ENCODE results near the gene PRDM16.

The PRDM16 gene

DNA sequence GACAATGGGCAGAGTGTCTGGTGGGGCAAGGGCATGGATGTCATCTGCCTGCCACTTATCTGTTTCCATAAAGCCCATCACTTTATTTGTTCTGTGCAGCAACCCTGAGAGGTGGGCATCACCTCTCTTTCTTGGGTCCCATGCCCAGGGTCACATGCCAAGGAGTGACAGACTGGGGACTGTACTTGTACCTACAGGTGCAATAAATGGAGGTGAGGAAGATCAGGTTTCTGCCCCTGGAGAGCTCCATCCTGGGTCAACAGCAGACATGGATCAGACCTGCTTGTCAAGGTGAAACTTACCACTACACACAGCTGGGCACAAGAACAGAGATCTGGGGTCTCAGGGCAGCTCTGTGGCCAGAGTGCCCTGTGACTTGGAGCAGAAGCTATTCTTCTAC, 18.4 kb upstream of the PRDM16 start:
- TF ChIP-seq SUZ12 (IDR thresholded peaks at IDR 0.05; ENCODE audit: extremely low read depth, insufficient read depth, insufficient read length) (no peak), YY1 (IDR thresholded peaks at IDR 0.05; ENCODE audit: insufficient read depth, insufficient read length) (no peak), ZNF274 (IDR thresholded peaks at IDR 0.05; ENCODE audit: low read depth, low read length) (no peak)
- H3K4me3 ChIP-seq (ENCODE audit: insufficient read length, low read depth): no peak overlapping the region
- H3K9ac ChIP-seq (ENCODE audit: insufficient read length, low read depth): no peak overlapping the region
- peaks cover 8% of the 10 kb centered on the region for H3K27me3 ChIP-seq (ENCODE audit: insufficient read depth, insufficient read length)
- H3K9me3 ChIP-seq (ENCODE audit: insufficient read depth, low read length): no peaks in the 10 kb centered on the region
- no peak for DNase-seq (ENCODE audit: low read depth, low spot score)
- no peaks in the 10 kb centered on the region for H3K36me3 ChIP-seq (ENCODE audit: insufficient read depth, insufficient read length, low read length)
- H3K4me1 ChIP-seq (ENCODE audit: insufficient read depth, insufficient read length): no peaks in the 10 kb centered on the region

DNA sequence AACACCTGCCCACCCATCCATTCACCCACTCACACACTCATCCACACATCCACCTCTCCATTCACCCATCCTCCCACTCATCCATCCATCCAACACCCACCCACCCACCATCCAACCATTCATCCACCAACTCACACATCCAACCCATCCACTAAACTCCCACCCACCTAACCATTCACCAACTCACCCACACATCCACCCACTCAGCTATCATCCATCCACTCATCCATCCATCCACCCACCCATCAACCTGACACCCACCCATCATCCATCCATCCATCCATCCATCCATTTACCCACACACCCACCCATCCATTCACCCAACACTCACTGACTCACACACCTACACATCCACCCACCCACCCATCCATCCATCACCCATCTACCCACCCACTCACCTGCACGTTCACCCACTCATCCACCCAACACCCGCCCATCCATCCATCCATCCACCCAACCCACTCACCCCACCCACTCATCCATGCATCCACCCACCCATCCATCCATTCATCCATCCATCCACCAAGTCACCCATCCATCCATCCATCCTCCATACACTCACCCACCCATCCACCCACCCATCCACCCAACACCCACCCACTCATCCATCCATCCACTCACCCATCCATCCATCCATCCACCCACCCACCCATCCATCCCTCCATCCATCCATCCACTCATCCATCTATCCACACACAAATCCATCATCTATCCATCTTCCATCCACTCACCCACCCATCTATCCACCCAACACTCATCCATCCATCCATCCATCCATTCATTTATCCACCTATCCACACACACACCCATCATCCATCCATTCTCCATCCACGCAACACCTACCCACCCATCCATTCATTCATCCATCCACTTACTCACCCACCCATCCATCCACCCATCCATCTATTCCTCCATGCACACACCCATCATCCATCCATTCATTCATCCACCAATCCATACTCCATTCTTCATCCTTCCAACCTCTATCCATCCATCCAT, 17.4 kb upstream of the PRDM16 start:
- H3K36me3 ChIP-seq (ENCODE audit: insufficient read depth, insufficient read length, low read length): no peaks in the 10 kb centered on the region
- no peak overlapping the region for H3K4me3 ChIP-seq (ENCODE audit: insufficient read length, low read depth)
- no peaks in the 10 kb centered on the region for H3K9me3 ChIP-seq (ENCODE audit: insufficient read depth, low read length)
- DNase-seq (ENCODE audit: low read depth, low spot score): no peak
- TF ChIP-seq ZNF274 (IDR thresholded peaks at IDR 0.05; ENCODE audit: low read depth, low read length): no peak
- no peaks in the 10 kb centered on the region for H3K4me1 ChIP-seq (ENCODE audit: insufficient read depth, insufficient read length)
- no peak overlapping the region for H3K9ac ChIP-seq (ENCODE audit: insufficient read length, low read depth)
- peaks cover 8% of the 10 kb centered on the region for H3K27me3 ChIP-seq (ENCODE audit: insufficient read depth, insufficient read length)

DNA sequence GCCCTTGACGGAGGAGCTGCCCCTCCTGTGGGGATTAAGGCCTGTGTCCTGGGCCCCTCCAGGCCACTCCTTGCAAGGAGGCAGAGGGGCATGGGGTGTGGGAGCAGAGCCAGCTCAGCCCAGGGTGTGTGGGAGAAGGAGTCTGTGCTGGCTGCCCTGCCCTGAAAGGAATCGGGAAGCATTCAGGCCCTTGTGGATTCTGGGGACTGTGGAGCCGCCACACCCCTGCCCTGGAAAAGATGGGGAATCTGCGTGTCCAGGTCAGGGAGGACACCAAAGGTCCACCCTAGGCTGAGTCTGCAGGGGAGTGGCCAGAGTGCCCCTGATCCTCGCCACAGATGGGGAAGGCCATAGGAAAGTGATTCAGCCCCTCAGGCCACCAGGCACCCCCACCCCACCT, 16.5 kb upstream of the PRDM16 start:
- DNase-seq (ENCODE audit: low read depth, low spot score): no peak
- H3K4me1 ChIP-seq (ENCODE audit: insufficient read depth, insufficient read length): no peaks in the 10 kb centered on the region
- H3K27me3 ChIP-seq (ENCODE audit: insufficient read depth, insufficient read length): peaks cover 8% of the 10 kb centered on the region
- no peaks in the 10 kb centered on the region for H3K9me3 ChIP-seq (ENCODE audit: insufficient read depth, low read length)
- H3K4me3 ChIP-seq (ENCODE audit: insufficient read length, low read depth): no peak overlapping the region
- no peak overlapping the region for H3K9ac ChIP-seq (ENCODE audit: insufficient read length, low read depth)
- no peak for TF ChIP-seq ZNF274 (IDR thresholded peaks at IDR 0.05; ENCODE audit: low read depth, low read length)
- H3K36me3 ChIP-seq (ENCODE audit: insufficient read depth, insufficient read length, low read length): no peaks in the 10 kb centered on the region

DNA sequence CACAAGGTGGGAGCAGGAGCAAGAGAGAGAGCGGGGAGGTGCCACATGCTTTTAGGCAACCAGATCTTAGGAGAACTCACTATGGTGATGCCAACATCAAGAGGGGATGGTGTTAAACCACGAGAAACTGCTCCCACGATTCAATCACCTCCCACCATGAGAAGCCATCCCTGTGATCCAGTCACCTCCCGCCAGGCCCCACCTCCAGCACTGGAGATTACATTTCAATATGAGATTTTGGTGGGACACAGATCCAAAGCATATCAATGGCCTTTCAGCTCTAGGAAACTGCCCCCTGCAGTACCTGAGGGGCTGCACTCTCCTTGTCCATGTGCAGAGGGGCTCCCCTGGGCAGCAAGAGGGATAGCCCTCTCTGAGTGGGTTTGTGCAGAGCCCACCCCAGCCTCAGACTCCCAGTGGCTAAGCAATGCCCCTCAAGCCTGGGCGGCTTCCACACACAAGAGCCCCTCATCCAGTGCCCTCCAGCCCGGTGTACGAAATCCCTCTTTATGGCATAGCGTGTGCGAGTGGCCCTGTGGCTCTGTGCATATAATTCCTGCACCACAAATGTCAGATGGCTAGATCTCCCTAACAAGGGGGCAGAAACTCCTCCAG, 15.5 kb upstream of the PRDM16 start:
- no peak for DNase-seq (ENCODE audit: low read depth, low spot score)
- H3K9ac ChIP-seq (ENCODE audit: insufficient read length, low read depth): no peak overlapping the region
- H3K4me1 ChIP-seq (ENCODE audit: insufficient read depth, insufficient read length): no peaks in the 10 kb centered on the region
- no peak overlapping the region for H3K4me3 ChIP-seq (ENCODE audit: insufficient read length, low read depth)
- no peaks in the 10 kb centered on the region for H3K9me3 ChIP-seq (ENCODE audit: insufficient read depth, low read length)
- H3K27me3 ChIP-seq (ENCODE audit: insufficient read depth, insufficient read length): peaks cover 8% of the 10 kb centered on the region
- no peaks in the 10 kb centered on the region for H3K36me3 ChIP-seq (ENCODE audit: insufficient read depth, insufficient read length, low read length)
- TF ChIP-seq SUZ12 (IDR thresholded peaks at IDR 0.05; ENCODE audit: extremely low read depth, insufficient read depth, insufficient read length): no peak
- TF ChIP-seq YY1 (IDR thresholded peaks at IDR 0.05; ENCODE audit: insufficient read depth, insufficient read length): no peak
- no peak for TF ChIP-seq ZNF274 (IDR thresholded peaks at IDR 0.05; ENCODE audit: low read depth, low read length)

DNA sequence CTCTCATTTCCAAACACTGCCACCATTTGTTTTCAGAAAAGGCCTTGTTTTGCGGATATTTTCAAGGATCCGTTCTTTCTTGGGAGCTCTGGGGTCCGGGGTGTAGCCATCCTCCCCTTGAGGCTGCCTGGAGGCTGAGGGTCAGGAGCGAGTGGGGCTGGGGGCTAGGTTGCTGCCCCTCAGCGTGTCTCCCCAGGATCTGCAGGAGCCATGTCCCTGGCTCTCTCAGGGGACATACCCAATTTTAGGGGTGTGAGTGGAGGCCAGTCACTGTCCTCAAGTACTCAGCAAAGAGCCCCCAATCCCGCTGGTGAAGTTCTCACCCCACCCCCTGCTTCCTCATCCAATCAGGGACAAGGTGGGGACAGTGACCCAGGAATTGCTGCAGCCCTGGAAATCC, 15.0 kb upstream of the PRDM16 start:
- Histone ChIP-seq H3K27me3 (ENCODE audit: insufficient read depth, insufficient read length) (peaks cover 12% of the 10 kb centered on the region), H3K36me3 (ENCODE audit: insufficient read depth, insufficient read length, low read length) (no peaks in the 10 kb centered on the region), H3K4me1 (ENCODE audit: insufficient read depth, insufficient read length) (no peaks in the 10 kb centered on the region), H3K9ac (ENCODE audit: insufficient read length, low read depth) (no peak overlapping the region), H3K9me3 (ENCODE audit: insufficient read depth, low read length) (no peaks in the 10 kb centered on the region), H3K4me3 (ENCODE audit: insufficient read length, low read depth) (no peak overlapping the region)
- no peak for TF ChIP-seq ZNF274 (IDR thresholded peaks at IDR 0.05; ENCODE audit: low read depth, low read length)
- TF ChIP-seq YY1 (IDR thresholded peaks at IDR 0.05; ENCODE audit: insufficient read depth, insufficient read length): no peak
- TF ChIP-seq SUZ12 (IDR thresholded peaks at IDR 0.05; ENCODE audit: extremely low read depth, insufficient read depth, insufficient read length): no peak
- DNase-seq (ENCODE audit: low read depth, low spot score): no peak

DNA sequence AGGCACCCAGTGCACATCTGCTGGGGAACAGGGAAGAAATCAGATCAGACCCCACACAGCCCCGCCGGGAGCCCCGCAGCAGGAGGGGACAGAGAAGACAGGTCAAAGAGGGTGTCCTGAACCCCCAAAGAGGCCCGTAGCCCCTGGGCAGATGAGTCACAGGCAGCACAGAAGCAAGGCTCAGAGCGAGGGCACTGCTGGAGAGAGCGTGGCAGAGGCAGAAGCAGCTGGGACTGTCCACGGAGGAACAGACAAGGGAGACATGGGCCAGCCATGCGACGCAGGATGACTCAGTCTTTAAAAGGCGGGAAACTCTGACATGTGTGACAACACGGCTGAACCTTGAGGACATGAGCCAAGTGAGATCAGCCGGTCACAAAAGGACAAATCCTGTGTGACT, 14.5 kb upstream of the PRDM16 start:
- no peaks in the 10 kb centered on the region for H3K9me3 ChIP-seq (ENCODE audit: insufficient read depth, low read length)
- H3K27me3 ChIP-seq (ENCODE audit: insufficient read depth, insufficient read length): peaks cover 12% of the 10 kb centered on the region
- no peak overlapping the region for H3K4me3 ChIP-seq (ENCODE audit: insufficient read length, low read depth)
- no peak overlapping the region for H3K9ac ChIP-seq (ENCODE audit: insufficient read length, low read depth)
- TF ChIP-seq YY1 (IDR thresholded peaks at IDR 0.05; ENCODE audit: insufficient read depth, insufficient read length) (no peak), ZNF274 (IDR thresholded peaks at IDR 0.05; ENCODE audit: low read depth, low read length) (no peak), SUZ12 (IDR thresholded peaks at IDR 0.05; ENCODE audit: extremely low read depth, insufficient read depth, insufficient read length) (no peak)
- no peak for DNase-seq (ENCODE audit: low read depth, low spot score)
- no peaks in the 10 kb centered on the region for H3K36me3 ChIP-seq (ENCODE audit: insufficient read depth, insufficient read length, low read length)
- no peaks in the 10 kb centered on the region for H3K4me1 ChIP-seq (ENCODE audit: insufficient read depth, insufficient read length)

DNA sequence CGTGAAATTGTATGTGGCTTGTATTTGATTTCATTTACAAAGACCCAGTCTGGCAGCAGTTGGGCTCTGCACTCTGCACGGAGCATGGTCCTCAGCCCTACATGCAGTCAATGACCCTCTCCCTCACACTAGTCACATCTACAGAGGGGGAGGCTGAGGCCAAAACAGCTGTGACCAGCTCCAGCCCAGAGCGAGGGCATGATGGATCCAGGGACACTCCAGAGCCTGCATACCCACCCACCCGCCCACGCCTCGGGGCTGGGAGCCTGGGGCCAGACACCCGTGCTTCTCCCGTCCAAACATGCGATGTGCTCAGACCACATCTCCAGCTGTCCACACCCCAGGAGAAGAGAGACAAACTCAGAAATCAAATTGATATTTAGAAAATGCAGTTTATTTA, 14.0 kb upstream of the PRDM16 start:
- Histone ChIP-seq H3K27me3 (ENCODE audit: insufficient read depth, insufficient read length) (peaks cover 12% of the 10 kb centered on the region), H3K36me3 (ENCODE audit: insufficient read depth, insufficient read length, low read length) (no peaks in the 10 kb centered on the region), H3K9me3 (ENCODE audit: insufficient read depth, low read length) (no peaks in the 10 kb centered on the region), H3K9ac (ENCODE audit: insufficient read length, low read depth) (no peak overlapping the region), H3K4me1 (ENCODE audit: insufficient read depth, insufficient read length) (no peaks in the 10 kb centered on the region), H3K4me3 (ENCODE audit: insufficient read length, low read depth) (no peak overlapping the region)
- TF ChIP-seq SUZ12 (IDR thresholded peaks at IDR 0.05; ENCODE audit: extremely low read depth, insufficient read depth, insufficient read length): no peak
- no peak for TF ChIP-seq YY1 (IDR thresholded peaks at IDR 0.05; ENCODE audit: insufficient read depth, insufficient read length)
- TF ChIP-seq ZNF274 (IDR thresholded peaks at IDR 0.05; ENCODE audit: low read depth, low read length): no peak
- no peak for DNase-seq (ENCODE audit: low read depth, low spot score)
